H1 (cell line): ENCODE data around the gene PTPN18. TPM values are rescaled to one million over a fixed set of nuclear protein-coding genes. Genes with fewer than 3 reads are reported as not detected.

Source experiments
- CTCF ChIA-PET: fragments of 300-600 bp; sonication (Branson Sonifier 250); formaldehyde crosslinking; loops from one replicate; lab custom pipeline; 2021; ENCODE audit not compliant: partially characterized antibody; lab: Charles Lee
- POLR2A ChIA-PET: fragments of 300-600 bp; sonication (Branson Sonifier 250); formaldehyde crosslinking; loops from one replicate; lab custom pipeline; 2021; ENCODE audit warnings: inconsistent platforms; ENCODE audit not compliant: partially characterized antibody; lab: Charles Lee
- DNase-seq, 2 experiments: peaks; one replicate each; pipeline versions ENCODE4 v3.0.0 to v3.0.0-alpha.2; 2010 to 2022; ENCODE audit warnings: low spot score in 2 of 2, low read depth in 1 of 2, mixed read lengths in 1 of 2
- FAIRE-seq: peaks from 2 replicates; lab custom pipeline; 2011; peaks lifted over from hg19 to GRCh38; lab: Jason Lieb, UNC
- H2AFZ ChIP-seq: 2 replicates; pipeline ENCODE4 v1.8.1; 2012; ENCODE audit warnings: low read length, inconsistent platforms
- H2AK5ac ChIP-seq: 2 replicates; pipeline ENCODE4 v1.6.1; 2013; ENCODE audit warnings: low read depth, low read length
- H2BK120ac ChIP-seq: replicated peaks from 2 replicates; pipeline ENCODE3; 2013; ENCODE audit warnings: low read depth, low read length, inconsistent platforms
- H2BK12ac ChIP-seq: 2 replicates; pipeline ENCODE4 v1.6.1; 2013; ENCODE audit warnings: low read depth, low read length
- H2BK15ac ChIP-seq: 2 replicates; pipeline ENCODE4 v1.6.1; 2013; ENCODE audit warnings: low read length
- H2BK20ac ChIP-seq: 2 replicates; pipeline ENCODE4 v1.6.1; 2013; ENCODE audit warnings: low read length
- H2BK5ac ChIP-seq: 2 replicates; pipeline ENCODE4 v1.6.1; 2013; ENCODE audit warnings: low read depth, low read length
- H3K14ac ChIP-seq: 2 replicates; pipeline ENCODE4 v1.6.1; 2013; ENCODE audit warnings: inconsistent platforms; ENCODE audit not compliant: insufficient read length
- H3K18ac ChIP-seq: 2 replicates; pipeline ENCODE4 v1.6.1; 2013; ENCODE audit warnings: low read length; ENCODE audit errors: extremely low read depth
- H3K23ac ChIP-seq: 2 replicates; pipeline ENCODE4 v1.6.1; 2013; ENCODE audit warnings: inconsistent platforms; ENCODE audit not compliant: insufficient read length
- H3K23me2 ChIP-seq: 2 replicates; pipeline ENCODE4 v1.6.1; 2013; ENCODE audit warnings: low read depth, low read length
- H3K27ac ChIP-seq: 2 replicates; pipeline ENCODE4 v1.6.1; 2011; ENCODE audit warnings: low read depth, low read length, inconsistent platforms
- H3K27me3 ChIP-seq, 4 experiments: replicated peaks in 1 of 4; 1 replicate in 1 of 4; 2 replicates in 3 of 4; pipeline versions ENCODE4 v1.6.1 to v1.8.1; 2011 to 2013; ENCODE audit warnings: low read length in 3 of 4, mild to moderate bottlenecking in 3 of 4, inconsistent platforms in 2 of 4, mixed read lengths in 2 of 4, moderate library complexity in 1 of 4; ENCODE audit not compliant: control insufficient read depth in 3 of 4, insufficient read depth in 3 of 4; ENCODE audit errors: extremely low read depth in 1 of 4
- H3K36me3 ChIP-seq, 4 experiments: 2 replicates each; pipeline versions ENCODE4 v1.6.1 to v1.8.1; 2011 to 2013; ENCODE audit warnings: mild to moderate bottlenecking in 4 of 4, low read length in 3 of 4, moderate library complexity in 2 of 4, control low read depth in 1 of 4, inconsistent platforms in 1 of 4; ENCODE audit not compliant: insufficient read depth in 4 of 4, control insufficient read depth in 2 of 4
- H3K4ac ChIP-seq: replicated peaks from 2 replicates; pipeline ENCODE3; 2013; ENCODE audit warnings: low read length, low read depth, mixed read lengths, inconsistent platforms; ENCODE audit not compliant: insufficient read length
- H3K4me1 ChIP-seq, 4 experiments: replicated peaks in 1 of 4; 1 replicate in 1 of 4; 2 replicates in 3 of 4; pipeline versions ENCODE4 v1.6.1 to v1.8.1; 2011 to 2013; ENCODE audit warnings: low read length in 3 of 4, inconsistent platforms in 2 of 4, mixed read lengths in 1 of 4; ENCODE audit not compliant: insufficient read depth in 4 of 4, control insufficient read depth in 3 of 4
- H3K4me2 ChIP-seq, 2 experiments: 2 replicates each; pipeline versions ENCODE4 v1.6.1 to v1.8.1; 2011 to 2013; ENCODE audit warnings: low read depth in 2 of 2, low read length in 2 of 2, control low read depth in 1 of 2, inconsistent platforms in 1 of 2, mild to moderate bottlenecking in 1 of 2; ENCODE audit not compliant: insufficient read depth in 1 of 2
- H3K4me3 ChIP-seq, 4 experiments: fragments of 200-600, 300-600 bp in 1 of 4; sonication (generic), shearing (Covaris generic), sonication (Bioruptor Twin) in 1 of 4; 2 replicates each; pipeline versions ENCODE4 v1.5.1 to v1.8.1; 2011 to 2016; ENCODE audit warnings: low read length in 4 of 4, low read depth in 3 of 4, control low read depth in 2 of 4, inconsistent platforms in 2 of 4, mild to moderate bottlenecking in 2 of 4, mixed read lengths in 1 of 4, moderate library complexity in 1 of 4; ENCODE audit not compliant: insufficient read depth in 2 of 4; ENCODE audit errors: extremely low read depth in 1 of 4
- H3K56ac ChIP-seq: replicated peaks from 2 replicates; pipeline ENCODE3; 2013; ENCODE audit warnings: low read depth, mild to moderate bottlenecking, mixed read lengths, low read length, inconsistent platforms; ENCODE audit not compliant: insufficient read length
- H3K79me1 ChIP-seq: 2 replicates; pipeline ENCODE4 v1.6.1; 2013; ENCODE audit warnings: low read depth, low read length, control low read depth
- H3K79me2 ChIP-seq, 2 experiments: 2 replicates each; pipeline versions ENCODE4 v1.6.1 to v1.8.1; 2012 to 2013; ENCODE audit warnings: low read length in 2 of 2, mild to moderate bottlenecking in 2 of 2, inconsistent platforms in 1 of 2; ENCODE audit not compliant: insufficient read depth in 2 of 2, control insufficient read depth in 1 of 2
- H3K9ac ChIP-seq, 4 experiments: replicated peaks in 1 of 4; 1 replicate in 1 of 4; 2 replicates in 3 of 4; pipeline versions ENCODE4 v1.6.1 to v1.8.1; 2011 to 2013; ENCODE audit warnings: low read depth in 3 of 4, low read length in 3 of 4, control low read depth in 2 of 4, mild to moderate bottlenecking in 2 of 4, moderate library complexity in 2 of 4, inconsistent platforms in 1 of 4; ENCODE audit errors: extremely low read depth in 1 of 4
- H3K9me3 ChIP-seq, 2 experiments: 2 replicates each; pipeline versions ENCODE4 v1.6.1 to v1.8.1; 2012 to 2013; ENCODE audit warnings: mild to moderate bottlenecking in 2 of 2, moderate library complexity in 2 of 2, control low read depth in 1 of 2, inconsistent platforms in 1 of 2, low read depth in 1 of 2, low read length in 1 of 2, mixed read lengths in 1 of 2; ENCODE audit not compliant: insufficient read depth in 2 of 2
- H4K20me1 ChIP-seq, 2 experiments: replicated peaks in 1 of 2; 2 replicates each; pipeline versions ENCODE3 to v1.8.1; 2011 to 2013; ENCODE audit warnings: inconsistent platforms in 2 of 2, low read length in 2 of 2, mild to moderate bottlenecking in 1 of 2; ENCODE audit not compliant: insufficient read depth in 2 of 2, control insufficient read depth in 1 of 2
- H4K5ac ChIP-seq: 2 replicates; pipeline ENCODE4 v1.6.1; 2013; ENCODE audit warnings: low read length, low read depth, mixed read lengths, inconsistent platforms; ENCODE audit not compliant: insufficient read length
- H4K8ac ChIP-seq: 2 replicates; pipeline ENCODE4 v1.8.0; 2013; ENCODE audit warnings: mild to moderate bottlenecking, moderate library complexity, low read length, inconsistent platforms; ENCODE audit not compliant: insufficient read depth; ENCODE audit errors: extremely low read depth
- H4K91ac ChIP-seq: replicated peaks from 2 replicates; pipeline ENCODE3; 2013; ENCODE audit warnings: low read length, mixed read lengths, inconsistent platforms; ENCODE audit not compliant: insufficient read length
- ASH2L ChIP-seq: fragments of 200-600, 300-600 bp; sonication (generic); IDR thresholded peaks from one replicate; pipeline ENCODE4 v1.7.1; 2017; ENCODE audit warnings: low read length
- BACH1 ChIP-seq: IDR thresholded peaks from 2 replicates; pipeline ENCODE4 v1.6.1; 2012; ENCODE audit warnings: low read length, improper control_type of control experiment
- EP300 ChIP-seq, 2 experiments: IDR thresholded peaks; 1 replicate in 1 of 2; 2 replicates in 1 of 2; pipeline ENCODE4 v1.6.1; 2011 to 2012; ENCODE audit warnings: low read depth in 2 of 2, low read length in 2 of 2, mild to moderate bottlenecking in 2 of 2, borderline replicate concordance in 1 of 2, inconsistent platforms in 1 of 2, moderate library complexity in 1 of 2
- MAFK ChIP-seq: IDR thresholded peaks from 2 replicates; pipeline ENCODE4 v1.6.1; 2012; ENCODE audit warnings: low read depth, mild to moderate bottlenecking, improper control_type of control experiment, low read length
- MAX ChIP-seq: IDR thresholded peaks from 2 replicates; pipeline ENCODE4 v1.6.1; 2012; ENCODE audit warnings: inconsistent platforms
- SUZ12 ChIP-seq: fragments of 200-600 bp; sonication (generic); IDR thresholded peaks from 2 replicates; pipeline ENCODE4 v1.6.1; 2012; ENCODE audit warnings: mild to moderate bottlenecking, inconsistent platforms, low read length, moderate library complexity, mixed read lengths
- TAF7 ChIP-seq: optimal IDR thresholded peaks from 2 replicates; pipeline ENCODE3; 2011; ENCODE audit warnings: low read depth, mild to moderate bottlenecking, inconsistent platforms, low read length, moderate library complexity, borderline replicate concordance
- YY1 ChIP-seq: IDR thresholded peaks from 2 replicates; pipeline ENCODE4 v1.6.1; 2011; ENCODE audit warnings: low read depth, mild to moderate bottlenecking, low read length
- WGBS, 2 experiments: shearing (Covaris generic) in 1 of 2; methylation state at CpG; one replicate each; pipeline versions ENCODE4 v1.1.6 to v1.1.7; 2013 to 2015; ENCODE audit warnings: low lambda C conversion rate in 2 of 2, mixed read lengths in 2 of 2, inconsistent platforms in 1 of 2, low coverage in 1 of 2, missing lambda C conversion rate in 1 of 2; ENCODE audit not compliant: insufficient replicate concordance in 2 of 2, insufficient coverage in 1 of 2, insufficient read length in 1 of 2; ENCODE audit errors: extremely low coverage in 1 of 2, missing lambda C conversion rate in 1 of 2; 5-methylcytosine and 5-hydroxymethylcytosine counted together
- polyA plus RNA-seq, 7 experiments: library from polyadenylated mRNA; depleted of rRNA in 3 of 7; stranded (reverse) in 5 of 7; unstranded in 2 of 7; fragments of >200 nt in 5 of 7; fragments of 200-250 nt in 2 of 7; gene quantifications; 1 replicate in 5 of 7; 2 replicates in 1 of 7; 4 replicates in 1 of 7; pipeline versions ENCODE4 v1.2.1 to v1.2.3, GENCODE V29; 2011 to 2013; ENCODE audit warnings: missing spikeins in 2 of 7, mixed read lengths in 2 of 7
- total RNA-seq: library from RNA; stranded (reverse); fragmentation: NEBNext Ultra II Directional; extraction: Animal tissue kit (Norgen Biotek cat#: 25700); gene quantifications from 2 replicates; pipeline ENCODE4 v1.2.1, GENCODE V29; 2021

The PTPN18 gene
- total and polyA plus RNA-seq, 2 of the 8 experiments (the other 6 are each of a cell fraction or from before 2014, with no cell fraction given) = 13.2 to 14.7 TPM

- Histone ChIP-seq H3K23me2 (peaks cover 3% of the 10 kb centered on the region; the same call in 1 of the 2 replicates), H2BK5ac (no peak overlapping the region), H3K4ac (no peak overlapping the region), H2BK12ac (no peak overlapping the region), H4K20me1 (peaks cover 0 to 3% of the 10 kb centered on the region in 2 experiments), H2AFZ (no peak overlapping the region), H2BK20ac (no peak overlapping the region), H3K79me2 (no peaks in the 10 kb centered on the region), H3K27ac (no peak overlapping the region), H3K23ac (no peak overlapping the region), H3K14ac (no peak overlapping the region), H4K8ac (peak overlapping the region; percentile 35; the same call in 1 of the 2 replicates), H3K9me3 (no peaks in the 10 kb centered on the region), H3K4me3 (no peak overlapping the region)
- FAIRE-seq = no peak
- WGBS, 2 experiments = 94% methylated on average over 5 of the region's 5 CpGs; no CpG with 5 or more reads in 1 of the 2 experiments
- TF ChIP-seq YY1 = no peak
- no peak for TF ChIP-seq EP300 (IDR thresholded peaks at IDR 0.05; ENCODE audit: borderline replicate concordance in 1 of 2, low read depth in 2 of 2, low read length in 2 of 2)
- no peak for TF ChIP-seq MAFK
- TF ChIP-seq MAX = no peak
- TF ChIP-seq TAF7 = no peak
- TF ChIP-seq SUZ12 = no peak
- no peak for TF ChIP-seq ASH2L
- TF ChIP-seq BACH1 = no peak
- TF ChIP-seq, all 59 proteins: peak for 0
- ChIA-PET POLR2A (interaction anchor here (0.9 to 1.1 kb wide), 2 partner anchors 34 to 50 kb away, joined by 3 read pairs; no protein-coding TSS in a partner anchor), CTCF (interaction anchor here (0.8 to 3.6 kb wide), 5 partner anchors 9 to 36 kb away, joined by 3 to 34 read pairs (median 4); a partner anchor contains a TSS)
- Histone ChIP-seq H4K5ac (no peak overlapping the region), H3K9ac (no peak overlapping the region), H4K91ac (no peak overlapping the region), H3K4me1 (peaks cover 0 to 3% (median 2%) of the 10 kb centered on the region in 4 experiments; a peak in 4 of 7 replicates), H3K56ac (no peak overlapping the region), H3K36me3 (no peaks in the 10 kb centered on the region), H3K18ac (no peak overlapping the region), H3K4me2 (no peak overlapping the region), H3K27me3 (no peaks in the 10 kb centered on the region), H2BK120ac (no peak overlapping the region), H3K79me1 (peaks cover 4% of the 10 kb centered on the region; the same call in 1 of the 2 replicates), H2AK5ac (no peak overlapping the region), H2BK15ac (no peak overlapping the region)
- no peak for DNase-seq
Measured at GRCh38 chr2:130377491-130377890, 21.6 kb downstream of the PTPN18 start.
